DOHH2 (cell line): ENCODE data around the gene PP2D1.

Experiments used
- H3F3A ChIP-seq: fragments of 200-600 bp; sonication (generic), shearing (Covaris generic); 2 replicates; pipeline ENCODE4 v1.6.0; 2016; ENCODE audit warnings: antibody characterized with exemption, mild to moderate bottlenecking; ENCODE audit not compliant: control insufficient read depth, insufficient read depth
- H3K27ac ChIP-seq: fragments of 200-600 bp; sonication (generic); 2 replicates; pipeline ENCODE4 v1.5.1; 2014; ENCODE audit warnings: low read depth, mild to moderate bottlenecking, low read length, moderate library complexity
- H3K27me3 ChIP-seq: fragments of 200-600 bp; sonication (generic); 2 replicates; pipeline ENCODE4 v1.6.1; 2014; ENCODE audit warnings: mild to moderate bottlenecking, low read length, mixed read lengths; ENCODE audit not compliant: control insufficient read depth
- H3K36me3 ChIP-seq: fragments of 200-600 bp; sonication (generic); 2 replicates; pipeline ENCODE4 v1.6.1; 2014; ENCODE audit warnings: mild to moderate bottlenecking, low read length, moderate library complexity, mixed read lengths; ENCODE audit not compliant: control insufficient read depth
- H3K4me1 ChIP-seq: fragments of 200-600 bp; sonication (generic); 2 replicates; pipeline ENCODE4 v1.6.1; 2014; ENCODE audit warnings: mild to moderate bottlenecking, low read length, mixed read lengths; ENCODE audit not compliant: control insufficient read depth
- H3K4me2 ChIP-seq: fragments of 200-600 bp; sonication (generic); 2 replicates; pipeline ENCODE4 v1.6.0; 2014; ENCODE audit warnings: mild to moderate bottlenecking, low read length, moderate library complexity
- H3K4me3 ChIP-seq: fragments of 200-600 bp; sonication (generic); 2 replicates; pipeline ENCODE4 v1.5.1; 2014; ENCODE audit warnings: mild to moderate bottlenecking, low read length, mixed read lengths
- H3K79me2 ChIP-seq: fragments of 200-600 bp; sonication (generic); 2 replicates; pipeline ENCODE4 v1.6.1; 2014; ENCODE audit warnings: mild to moderate bottlenecking, low read length, mixed read lengths; ENCODE audit not compliant: control insufficient read depth
- H3K9me2 ChIP-seq: fragments of 200-600 bp; sonication (generic); replicated peaks from 2 replicates; pipeline ENCODE4 v1.6.1; 2014; ENCODE audit warnings: mild to moderate bottlenecking, low read length, mixed read lengths; ENCODE audit not compliant: control insufficient read depth
- H3K9me3 ChIP-seq: fragments of 200-600 bp; sonication (generic); 2 replicates; pipeline ENCODE4 v1.6.1; 2014; ENCODE audit warnings: antibody characterized with exemption, low read length, mixed read lengths; ENCODE audit not compliant: control insufficient read depth, insufficient read depth
- H4K20me1 ChIP-seq: fragments of 200-600 bp; sonication (generic); 2 replicates; pipeline ENCODE4 v1.6.0; 2014; ENCODE audit warnings: low read depth, mild to moderate bottlenecking, antibody characterized with exemption, low read length, moderate library complexity; ENCODE audit not compliant: control insufficient read depth, insufficient read depth
- CTCF ChIP-seq: fragments of 200-600 bp; sonication (generic); IDR thresholded peaks from one replicate; pipeline ENCODE4 v1.5.1; 2014; ENCODE audit warnings: antibody characterized with exemption, mild to moderate bottlenecking, low read depth, low read length; ENCODE audit not compliant: poor library complexity, severe bottlenecking
- EZH2phosphoT487 ChIP-seq: fragments of 200-600 bp; sonication (generic); IDR thresholded peaks from 2 replicates; pipeline ENCODE4 v1.6.1; 2017; ENCODE audit warnings: borderline replicate concordance, mild to moderate bottlenecking, antibody characterized with exemption, low read length, moderate library complexity, mixed read lengths

The PP2D1 gene

GRCh38 chr3:20055020-20055775, 43.1 kb upstream of the PP2D1 start:
- TF ChIP-seq CTCF (no peak), EZH2phosphoT487 (no peak)
- Histone ChIP-seq H3K36me3 (no peaks in the 10 kb centered on the region), H3K4me2 (no peak overlapping the region), H3K27me3 (no peaks in the 10 kb centered on the region), H3K9me2 (no peaks in the 10 kb centered on the region), H3F3A (no peaks in the 10 kb centered on the region), H3K4me3 (no peak overlapping the region), H4K20me1 (no peaks in the 10 kb centered on the region), H3K27ac (no peak overlapping the region), H3K79me2 (peaks cover 61% of the 10 kb centered on the region), H3K4me1 (peaks cover 13% of the 10 kb centered on the region), H3K9me3 (no peaks in the 10 kb centered on the region)

DNA sequence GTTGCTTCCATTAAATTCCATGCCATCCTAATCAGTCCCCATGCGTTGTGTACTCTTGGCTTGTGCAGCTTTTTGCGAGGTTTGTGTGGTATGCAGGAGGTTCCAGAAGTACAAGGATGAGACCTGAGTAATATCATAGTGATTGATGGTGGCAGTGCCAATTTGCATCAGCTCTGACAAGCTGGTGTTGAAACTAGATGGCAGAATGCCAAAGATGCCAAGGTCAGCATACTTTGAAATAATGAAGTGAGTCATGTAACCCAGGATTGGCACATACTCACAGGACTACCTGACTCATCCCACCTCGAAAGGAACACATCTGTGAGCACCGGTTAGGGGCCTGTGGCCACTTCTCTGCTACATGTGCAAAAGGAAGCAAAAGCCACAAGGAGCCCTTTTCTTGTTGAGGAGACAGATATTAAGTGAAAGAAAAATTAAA, 42.5 kb upstream of the PP2D1 start:
- Histone ChIP-seq H3K9me3 (no peaks in the 10 kb centered on the region), H3K4me1 (peaks cover 14% of the 10 kb centered on the region), H3K4me2 (no peak overlapping the region), H3K27ac (no peak overlapping the region), H3F3A (no peaks in the 10 kb centered on the region), H3K9me2 (no peaks in the 10 kb centered on the region), H4K20me1 (no peaks in the 10 kb centered on the region), H3K79me2 (peaks cover 62% of the 10 kb centered on the region), H3K4me3 (no peak overlapping the region), H3K27me3 (no peaks in the 10 kb centered on the region), H3K36me3 (no peaks in the 10 kb centered on the region)
- no peak for TF ChIP-seq CTCF
- TF ChIP-seq EZH2phosphoT487 = no peak

DNA sequence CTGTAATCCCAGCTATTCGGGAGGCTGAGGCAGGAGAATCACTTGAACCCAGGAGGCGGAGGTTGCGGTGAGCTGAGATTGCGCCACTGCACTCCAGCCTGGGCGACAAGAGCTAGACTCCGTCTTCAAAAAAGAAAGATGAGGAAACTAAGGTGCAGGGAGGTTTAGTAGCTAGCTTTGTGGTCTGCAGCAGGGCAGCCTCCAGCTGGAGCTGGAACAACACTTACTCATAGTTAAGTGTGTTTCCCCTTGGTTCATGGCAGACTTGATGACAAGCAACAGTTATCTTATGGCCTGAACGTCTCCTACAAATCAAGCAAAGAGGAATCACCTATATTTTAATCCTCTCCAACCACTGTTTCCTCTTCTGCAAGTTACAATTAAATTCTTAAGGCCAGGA, 40.8 kb upstream of the PP2D1 start:
- Histone ChIP-seq H3K9me2 (no peaks in the 10 kb centered on the region), H3K36me3 (no peaks in the 10 kb centered on the region), H4K20me1 (no peaks in the 10 kb centered on the region), H3K4me3 (no peak overlapping the region), H3K27me3 (no peaks in the 10 kb centered on the region), H3K9me3 (no peaks in the 10 kb centered on the region), H3K27ac (no peak overlapping the region), H3F3A (no peaks in the 10 kb centered on the region), H3K4me2 (no peak overlapping the region), H3K79me2 (peaks cover 73% of the 10 kb centered on the region), H3K4me1 (peaks cover 32% of the 10 kb centered on the region)
- TF ChIP-seq EZH2phosphoT487 (no peak), CTCF (no peak)
